GM12801 (cell line): ENCODE results near the gene DCLK2.

Source experiments
- TF ChIP-seq, protein P1 (sequence below): IDR thresholded peaks from one replicate; pipeline ENCODE4 v1.5.1; 2011; ENCODE audit warnings: control low read depth; ENCODE audit not compliant: insufficient read length; ENCODE audit errors: extremely low read depth

Gene DCLK2

DNA sequence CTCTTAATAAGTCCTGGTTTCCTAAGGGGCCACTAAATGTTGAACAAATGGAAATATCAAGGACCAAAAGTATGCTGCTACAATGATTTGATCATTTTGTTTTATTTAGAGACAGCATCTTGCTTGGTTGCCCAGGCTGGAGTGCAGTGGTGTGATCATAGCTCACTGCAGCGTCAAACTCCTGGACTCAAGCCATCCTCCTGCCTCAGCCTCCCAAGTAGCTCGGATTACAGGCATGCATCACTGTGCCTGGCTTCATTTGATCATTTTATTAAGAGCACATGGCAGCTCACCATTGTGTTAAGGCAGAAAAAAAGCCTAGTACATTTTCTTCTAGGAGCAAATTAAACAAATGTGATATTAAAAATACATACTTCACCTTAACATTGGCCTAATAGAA is 52.7 kb downstream of the DCLK2 start:
- TF ChIP-seq, protein P1, sequence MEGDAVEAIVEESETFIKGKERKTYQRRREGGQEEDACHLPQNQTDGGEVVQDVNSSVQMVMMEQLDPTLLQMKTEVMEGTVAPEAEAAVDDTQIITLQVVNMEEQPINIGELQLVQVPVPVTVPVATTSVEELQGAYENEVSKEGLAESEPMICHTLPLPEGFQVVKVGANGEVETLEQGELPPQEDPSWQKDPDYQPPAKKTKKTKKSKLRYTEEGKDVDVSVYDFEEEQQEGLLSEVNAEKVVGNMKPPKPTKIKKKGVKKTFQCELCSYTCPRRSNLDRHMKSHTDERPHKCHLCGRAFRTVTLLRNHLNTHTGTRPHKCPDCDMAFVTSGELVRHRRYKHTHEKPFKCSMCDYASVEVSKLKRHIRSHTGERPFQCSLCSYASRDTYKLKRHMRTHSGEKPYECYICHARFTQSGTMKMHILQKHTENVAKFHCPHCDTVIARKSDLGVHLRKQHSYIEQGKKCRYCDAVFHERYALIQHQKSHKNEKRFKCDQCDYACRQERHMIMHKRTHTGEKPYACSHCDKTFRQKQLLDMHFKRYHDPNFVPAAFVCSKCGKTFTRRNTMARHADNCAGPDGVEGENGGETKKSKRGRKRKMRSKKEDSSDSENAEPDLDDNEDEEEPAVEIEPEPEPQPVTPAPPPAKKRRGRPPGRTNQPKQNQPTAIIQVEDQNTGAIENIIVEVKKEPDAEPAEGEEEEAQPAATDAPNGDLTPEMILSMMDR, result no peak

DNA sequence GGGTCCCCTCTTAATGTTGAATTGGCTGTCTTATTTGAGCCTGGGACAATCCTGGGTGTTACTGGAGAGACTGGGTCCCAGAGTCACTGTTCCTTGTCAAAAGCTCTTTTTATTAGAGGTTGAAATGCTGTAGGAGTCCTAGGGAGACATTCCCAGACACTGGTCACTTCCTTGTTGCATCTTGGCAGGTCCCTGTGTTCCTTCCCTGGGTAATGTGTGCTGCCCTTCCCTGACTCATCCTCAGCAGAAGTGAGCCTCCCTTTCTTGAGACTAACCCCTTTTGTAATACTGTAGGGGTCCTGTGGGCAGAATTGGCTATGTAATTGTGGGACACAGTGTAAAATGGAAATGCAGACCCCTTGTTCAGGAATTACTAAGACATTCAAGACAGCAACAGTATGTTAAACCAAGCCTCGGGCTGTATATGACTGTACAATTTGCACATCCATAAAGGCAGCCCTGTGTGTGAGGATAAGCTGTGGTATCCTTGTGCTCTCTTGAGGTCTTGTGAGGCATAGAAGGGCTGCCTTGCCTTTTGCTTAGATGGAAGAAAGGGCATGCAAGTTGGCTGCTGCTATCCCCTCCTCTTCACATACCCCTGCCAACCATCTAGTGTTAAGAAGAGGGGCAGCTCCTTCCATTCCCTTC is 53.5 kb downstream of the DCLK2 start:
- TF ChIP-seq, protein P1, result no peak

DNA sequence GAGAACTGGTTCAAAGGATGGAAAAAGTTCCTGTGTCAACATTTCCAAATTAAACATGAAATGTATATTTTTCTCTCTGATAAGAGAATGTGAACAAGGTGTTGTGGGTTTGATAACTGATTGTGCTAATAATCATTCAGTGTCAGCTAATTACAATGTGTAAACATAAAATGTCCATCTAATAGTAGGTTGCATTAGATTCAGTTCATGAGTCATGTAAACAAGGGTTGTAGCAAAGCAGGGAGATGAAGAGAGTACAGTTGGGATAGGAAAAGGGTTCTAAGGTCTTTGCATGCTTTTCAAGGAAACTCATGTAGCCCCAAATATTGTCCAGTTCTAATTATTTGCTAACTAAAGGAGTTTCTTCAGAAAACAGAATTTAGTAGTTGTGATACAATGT is 55.4 kb downstream of the DCLK2 start:
- TF ChIP-seq, protein P1, result no peak

DNA sequence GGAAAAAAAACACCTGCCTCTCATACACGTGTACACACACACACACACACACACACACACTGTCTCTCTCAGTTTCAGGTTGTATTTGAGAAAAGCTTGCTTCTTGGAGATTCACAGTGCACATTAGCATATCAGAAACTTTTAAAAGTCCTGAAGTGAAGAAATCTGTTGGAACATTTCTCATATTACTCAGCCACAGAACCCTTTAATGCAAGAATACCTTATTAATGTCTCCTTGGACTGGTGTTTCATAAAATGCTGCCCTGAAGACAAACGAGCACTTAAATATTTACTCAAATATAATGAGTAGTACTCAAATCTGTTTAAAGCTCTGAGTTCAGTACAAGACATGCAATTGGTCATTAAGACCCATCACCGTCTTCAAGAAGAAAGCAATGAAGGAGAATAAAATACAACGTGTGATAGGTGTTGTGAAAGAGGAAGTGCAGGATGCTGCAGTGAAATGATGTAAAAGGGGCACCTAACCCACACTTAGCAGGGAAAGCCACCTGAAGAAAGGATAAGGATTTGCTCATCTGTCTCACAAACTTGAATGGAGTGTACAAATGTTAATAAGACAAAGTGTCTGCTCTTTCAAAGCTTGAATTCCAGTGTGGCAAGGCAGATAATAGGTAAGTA is 57.0 kb downstream of the DCLK2 start:
- TF ChIP-seq, protein P1, result no peak

DNA sequence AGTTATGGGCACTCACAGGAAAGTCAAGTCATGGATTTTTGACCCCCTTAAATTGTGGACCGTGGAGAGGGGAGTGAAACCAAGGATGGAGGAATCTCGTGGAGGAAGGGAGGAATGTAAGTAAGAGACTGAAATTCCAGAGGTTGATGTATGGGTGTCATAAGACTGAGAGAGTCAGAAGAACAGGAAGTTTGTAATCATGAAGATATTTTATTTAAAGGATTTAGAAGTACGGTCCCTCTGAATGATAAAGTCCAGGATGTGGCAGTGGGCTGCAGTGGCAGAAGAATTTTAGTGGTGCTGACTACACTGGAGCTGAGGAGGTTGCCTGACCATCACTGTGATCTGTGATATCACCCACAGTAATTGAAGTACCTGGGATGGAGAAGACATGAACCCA is 57.8 kb downstream of the DCLK2 start:
- TF ChIP-seq, protein P1, result no peak

DNA sequence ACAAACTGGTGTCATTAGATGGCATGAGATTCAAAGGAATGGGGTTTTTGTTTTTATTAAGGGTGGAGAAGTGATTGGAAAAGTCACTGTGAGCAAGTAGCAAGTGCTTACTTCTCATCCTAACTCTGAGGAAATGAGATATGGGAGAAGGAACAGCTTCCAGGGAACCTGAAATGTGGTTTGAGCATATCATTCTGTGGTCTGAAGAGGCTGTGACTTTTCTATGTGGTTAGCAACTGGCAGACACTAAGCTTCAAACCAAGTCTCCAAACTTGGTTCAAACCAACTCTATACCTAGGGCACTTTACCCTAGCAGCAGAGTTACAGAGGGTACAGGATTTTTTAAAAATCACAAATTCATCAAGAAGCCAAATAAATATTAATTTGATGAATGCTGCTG is 58.2 kb downstream of the DCLK2 start:
- TF ChIP-seq, protein P1, result no peak

DNA sequence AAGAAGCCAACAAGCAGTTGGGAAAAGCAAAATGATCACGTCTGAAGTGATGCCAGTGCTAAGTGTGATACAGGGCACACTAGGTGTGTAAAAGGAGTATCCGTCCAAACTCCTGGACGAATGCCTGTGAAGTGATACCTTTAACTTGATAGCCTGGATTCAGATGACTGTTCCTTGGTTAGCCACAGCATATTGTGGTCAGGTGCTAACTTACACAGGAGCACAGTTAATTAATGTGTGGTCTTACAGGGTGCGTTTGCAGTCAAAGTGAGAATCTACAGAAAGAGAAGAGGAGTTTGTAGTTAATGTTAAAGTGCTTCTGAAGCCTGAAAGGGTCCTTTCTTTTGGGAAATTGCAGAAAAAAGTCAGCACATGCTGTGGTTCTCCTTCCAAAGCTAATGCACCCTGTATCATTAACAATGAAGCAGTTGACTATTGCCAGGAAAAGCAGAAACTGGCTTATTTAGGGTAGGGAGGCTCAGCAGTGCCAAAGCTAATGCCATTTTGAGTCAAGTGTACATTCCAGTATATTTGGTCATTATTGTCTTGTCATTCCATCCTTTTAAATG is 61.1 kb downstream of the DCLK2 start:
- TF ChIP-seq, protein P1, result no peak
